IMR-90 (cell line): ENCODE measurements around the gene EXOC6B. TPM values are rescaled to one million over a fixed set of nuclear protein-coding genes. Genes with fewer than 3 reads are reported as not detected.

Experiments
- ATAC-seq: fragments of 200-7000 bp; cut with Tn5 transposase; 2 replicates; pipeline ENCODE4 v1.9.1; 2020; ENCODE audit warnings: low read depth, mild to moderate bottlenecking, moderate library complexity
- BruUV-seq: library from RNA; stranded (reverse); fragments of 400-500 nt; replicated peaks from 2 replicates; lab custom pipeline; 2021; lab: Mats Ljungman, UMichigan
- CTCF ChIA-PET: fragments of 300-600 bp; formaldehyde crosslinking; extraction: SDS; loops from one replicate; lab custom pipeline; 2021; ENCODE audit warnings: antibody characterized with exemption; lab: Yijun Ruan, JAX
- POLR2A ChIA-PET: fragments of 300-600 bp; sonication (Branson Sonifier 250); formaldehyde crosslinking; loops from one replicate; lab custom pipeline; 2022; ENCODE audit warnings: antibody characterized with exemption; ENCODE audit not compliant: unreplicated experiment; lab: Charles Lee
- DNase-seq: peaks from one replicate; pipeline ENCODE4 v3.0.0; 2013
- H2AFZ ChIP-seq: replicated peaks from 2 replicates; pipeline ENCODE3; 2013; ENCODE audit warnings: low read length, mild to moderate bottlenecking; ENCODE audit not compliant: poor library complexity
- H2AK5ac ChIP-seq: 2 replicates; pipeline ENCODE4 v1.6.1; 2013; ENCODE audit warnings: low read depth, low read length, inconsistent platforms
- H2AK9ac ChIP-seq: replicated peaks from 2 replicates; pipeline ENCODE3; 2013; ENCODE audit warnings: mild to moderate bottlenecking, low read depth, low read length, moderate library complexity; ENCODE audit not compliant: poor library complexity
- H2BK120ac ChIP-seq: 2 replicates; pipeline ENCODE4 v1.6.1; 2013; ENCODE audit warnings: low read depth, low read length, inconsistent platforms
- H2BK15ac ChIP-seq: 3 replicates; pipeline ENCODE4 v1.6.1; 2013; ENCODE audit warnings: low read depth, low read length, inconsistent platforms
- H2BK20ac ChIP-seq: 2 replicates; pipeline ENCODE4 v1.6.1; 2013; ENCODE audit warnings: low read depth, mild to moderate bottlenecking, inconsistent platforms, low read length, moderate library complexity
- H2BK5ac ChIP-seq: 2 replicates; pipeline ENCODE4 v1.6.1; 2013; ENCODE audit warnings: mild to moderate bottlenecking, low read depth, low read length, inconsistent platforms; ENCODE audit not compliant: poor library complexity, severe bottlenecking
- H3K14ac ChIP-seq: replicated peaks from 2 replicates; pipeline ENCODE4 v1.6.1; 2013; ENCODE audit warnings: low read depth, low read length, inconsistent platforms
- H3K18ac ChIP-seq: 2 replicates; pipeline ENCODE4 v1.6.1; 2013; ENCODE audit warnings: low read depth, low read length, control low read depth
- H3K23ac ChIP-seq: 2 replicates; pipeline ENCODE4 v1.6.1; 2013; ENCODE audit warnings: low read depth, low read length, inconsistent platforms
- H3K27ac ChIP-seq: 2 replicates; pipeline ENCODE4 v1.5.1; 2013; ENCODE audit warnings: mild to moderate bottlenecking, control low read depth, low read length; ENCODE audit not compliant: insufficient read depth
- H3K27me3 ChIP-seq: 2 replicates; pipeline ENCODE4 v1.6.1; 2013; ENCODE audit warnings: low read length; ENCODE audit not compliant: control insufficient read depth, insufficient read depth
- H3K36me3 ChIP-seq: 2 replicates; pipeline ENCODE4 v1.6.1; 2013; ENCODE audit warnings: low read length, mixed read lengths; ENCODE audit not compliant: control insufficient read depth, insufficient read depth
- H3K4ac ChIP-seq: 2 replicates; pipeline ENCODE4 v1.6.1; 2013; ENCODE audit warnings: low read depth, low read length, inconsistent platforms
- H3K4me1 ChIP-seq: 2 replicates; pipeline ENCODE4 v1.6.1; 2013; ENCODE audit warnings: low read length, mixed read lengths; ENCODE audit not compliant: control insufficient read depth, insufficient read depth
- H3K4me2 ChIP-seq: 2 replicates; pipeline ENCODE4 v1.6.1; 2013; ENCODE audit warnings: low read depth, mild to moderate bottlenecking, control low read depth, low read length, moderate library complexity
- H3K4me3 ChIP-seq: 2 replicates; pipeline ENCODE4 v1.5.1; 2013; ENCODE audit warnings: low read depth, mild to moderate bottlenecking, control low read depth, low read length, moderate library complexity; ENCODE audit not compliant: insufficient read depth
- H3K56ac ChIP-seq: 2 replicates; pipeline ENCODE4 v1.6.1; 2013; ENCODE audit warnings: low read length, inconsistent platforms; ENCODE audit not compliant: insufficient read depth; ENCODE audit errors: extremely low read depth
- H3K79me1 ChIP-seq, 2 experiments: 2 replicates each; pipeline ENCODE4 v1.6.1; 2013; ENCODE audit warnings: low read length in 2 of 2, inconsistent platforms in 1 of 2, low read depth in 1 of 2
- H3K9ac ChIP-seq: 2 replicates; pipeline ENCODE4 v1.6.1; 2013; ENCODE audit warnings: low read depth, low read length, control low read depth
- H3K9me1 ChIP-seq: 2 replicates; pipeline ENCODE4 v1.6.1; 2013; ENCODE audit warnings: low read length, inconsistent platforms; ENCODE audit not compliant: insufficient read depth
- H3K9me3 ChIP-seq: 2 replicates; pipeline ENCODE4 v1.6.1; 2013; ENCODE audit warnings: low read length; ENCODE audit not compliant: control insufficient read depth, insufficient read depth
- H4K20me1 ChIP-seq: 2 replicates; pipeline ENCODE4 v1.6.1; 2013; ENCODE audit warnings: low read length, inconsistent platforms; ENCODE audit not compliant: insufficient read depth
- H4K5ac ChIP-seq: 2 replicates; pipeline ENCODE4 v1.6.1; 2013; ENCODE audit warnings: mild to moderate bottlenecking, low read depth, low read length, control low read depth
- H4K8ac ChIP-seq, 2 experiments: 2 replicates each; pipeline ENCODE4 v1.6.1; 2013; ENCODE audit warnings: low read depth in 2 of 2, low read length in 2 of 2, control low read depth in 1 of 2, inconsistent platforms in 1 of 2
- H4K91ac ChIP-seq: 2 replicates; pipeline ENCODE4 v1.6.1; 2013; ENCODE audit warnings: low read depth, low read length, inconsistent platforms; ENCODE audit not compliant: insufficient read depth
- BHLHE40 ChIP-seq: fragments of 150-350 bp; IDR thresholded peaks from 2 replicates; pipeline ENCODE4 v1.6.1; 2016; ENCODE audit warnings: mild to moderate bottlenecking, low read depth, low read length
- MAFK ChIP-seq: IDR thresholded peaks from 2 replicates; pipeline ENCODE4 v1.6.1; 2012; ENCODE audit warnings: low read depth, low read length, improper control_type of control experiment
- RCOR1 ChIP-seq: IDR thresholded peaks from 2 replicates; pipeline ENCODE4 v1.6.1; 2012; ENCODE audit warnings: mild to moderate bottlenecking, low read length, improper control_type of control experiment; ENCODE audit not compliant: insufficient replicate concordance
- RFX5 ChIP-seq: IDR thresholded peaks from 2 replicates; pipeline ENCODE4 v1.8.0; 2012; ENCODE audit warnings: low read depth, mild to moderate bottlenecking, low read length, moderate library complexity
- WGBS, 2 experiments: methylation state at CpG; one replicate each; pipeline versions ENCODE4 v1.1.5 to v1.1.7; 2013; ENCODE audit warnings: missing lambda C conversion rate in 2 of 2; ENCODE audit not compliant: insufficient read length in 1 of 2; ENCODE audit errors: extremely low coverage in 2 of 2; 5-methylcytosine and 5-hydroxymethylcytosine counted together
- dilution Hi-C: fragments of 300-500 bp; cut with HindIII; formaldehyde crosslinking; loops from one replicate; pipeline ENCODE4 v1.14.3; 2018; ENCODE audit warnings: low sequenced_read_pairs; ENCODE audit not compliant: unreplicated experiment
- in situ Hi-C: fragments of 300-500 bp; cut with MboI; formaldehyde crosslinking; loops from 3 replicates; pipeline ENCODE4 v1.14.3; 2019; ENCODE audit warnings: low sequenced_read_pairs, inconsistent platforms, mixed read lengths
- intact Hi-C: fragments of 100-400 bp; cut with micrococcal nuclease; formaldehyde crosslinking; loops from 2 replicates; pipeline ENCODE4 v1.10.0; 2022
- polyA plus RNA-seq, 3 experiments: library from polyadenylated mRNA; depleted of rRNA; stranded (reverse); fragments of >200 nt; gene quantifications; 2 replicates each; pipeline ENCODE4 v1.2.3, GENCODE V29; 2012; ENCODE audit warnings: low replicate concordance in 1 of 3
- total RNA-seq: library from RNA; depleted of rRNA; stranded (reverse); fragments of >200 nt; gene quantifications from 2 replicates; pipeline ENCODE4 v1.2.3, GENCODE V29; 2012
- TF ChIP-seq, protein P1 (sequence below): conservative IDR thresholded peaks from 2 replicates; pipeline ENCODE4 v1.5.1; 2012; ENCODE audit warnings: mild to moderate bottlenecking, low read depth, low read length, improper control_type of control experiment
- TF ChIP-seq, protein P2 (sequence below): fragments of 150-350 bp; IDR thresholded peaks from 2 replicates; pipeline ENCODE4 v1.6.1; 2016; ENCODE audit warnings: low read depth, mild to moderate bottlenecking, low read length, moderate library complexity, borderline replicate concordance

The EXOC6B gene
- total and polyA plus RNA-seq, 2 of the 4 experiments (the other 2 are of a cell fraction) = 10.2 to 29.4 TPM

DNA sequence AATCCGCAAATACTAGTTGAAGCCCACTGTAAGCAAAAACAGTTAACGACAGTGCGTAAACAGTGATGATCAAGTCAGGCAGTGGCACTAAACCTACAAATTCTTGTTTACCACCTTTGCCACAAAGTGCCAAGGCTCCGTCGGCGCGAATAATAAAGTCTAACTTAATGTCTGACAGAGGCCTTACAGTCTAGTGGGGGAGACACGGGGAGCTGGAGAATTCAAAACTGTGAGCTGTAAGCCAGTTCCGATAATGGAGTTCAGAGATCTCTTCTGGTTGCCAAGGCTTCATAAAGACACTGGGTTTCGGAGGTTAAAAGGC is 284 bp upstream of the EXOC6B start:
- 76% methylated on average over 2 of the region's 10 CpGs; no CpG with 5 or more reads in 1 of the 2 experiments for WGBS, 2 experiments
- DNase-seq (no peak), ATAC-seq (no peak)
- H3K79me1 ChIP-seq = peaks cover 16 to 37% of the 10 kb centered on the region in 2 experiments
- H3K9me1 ChIP-seq = peaks cover 24% of the 10 kb centered on the region
- H2AFZ ChIP-seq = peak overlapping the region; percentile 96
- H3K9ac ChIP-seq = no peak overlapping the region
- TF ChIP-seq, protein P1, sequence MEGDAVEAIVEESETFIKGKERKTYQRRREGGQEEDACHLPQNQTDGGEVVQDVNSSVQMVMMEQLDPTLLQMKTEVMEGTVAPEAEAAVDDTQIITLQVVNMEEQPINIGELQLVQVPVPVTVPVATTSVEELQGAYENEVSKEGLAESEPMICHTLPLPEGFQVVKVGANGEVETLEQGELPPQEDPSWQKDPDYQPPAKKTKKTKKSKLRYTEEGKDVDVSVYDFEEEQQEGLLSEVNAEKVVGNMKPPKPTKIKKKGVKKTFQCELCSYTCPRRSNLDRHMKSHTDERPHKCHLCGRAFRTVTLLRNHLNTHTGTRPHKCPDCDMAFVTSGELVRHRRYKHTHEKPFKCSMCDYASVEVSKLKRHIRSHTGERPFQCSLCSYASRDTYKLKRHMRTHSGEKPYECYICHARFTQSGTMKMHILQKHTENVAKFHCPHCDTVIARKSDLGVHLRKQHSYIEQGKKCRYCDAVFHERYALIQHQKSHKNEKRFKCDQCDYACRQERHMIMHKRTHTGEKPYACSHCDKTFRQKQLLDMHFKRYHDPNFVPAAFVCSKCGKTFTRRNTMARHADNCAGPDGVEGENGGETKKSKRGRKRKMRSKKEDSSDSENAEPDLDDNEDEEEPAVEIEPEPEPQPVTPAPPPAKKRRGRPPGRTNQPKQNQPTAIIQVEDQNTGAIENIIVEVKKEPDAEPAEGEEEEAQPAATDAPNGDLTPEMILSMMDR = no peak
- TF ChIP-seq MAFK = no peak
- TF ChIP-seq RFX5 = no peak
- TF ChIP-seq RCOR1 = no peak
- no peak for TF ChIP-seq BHLHE40
- TF ChIP-seq, protein P2, sequence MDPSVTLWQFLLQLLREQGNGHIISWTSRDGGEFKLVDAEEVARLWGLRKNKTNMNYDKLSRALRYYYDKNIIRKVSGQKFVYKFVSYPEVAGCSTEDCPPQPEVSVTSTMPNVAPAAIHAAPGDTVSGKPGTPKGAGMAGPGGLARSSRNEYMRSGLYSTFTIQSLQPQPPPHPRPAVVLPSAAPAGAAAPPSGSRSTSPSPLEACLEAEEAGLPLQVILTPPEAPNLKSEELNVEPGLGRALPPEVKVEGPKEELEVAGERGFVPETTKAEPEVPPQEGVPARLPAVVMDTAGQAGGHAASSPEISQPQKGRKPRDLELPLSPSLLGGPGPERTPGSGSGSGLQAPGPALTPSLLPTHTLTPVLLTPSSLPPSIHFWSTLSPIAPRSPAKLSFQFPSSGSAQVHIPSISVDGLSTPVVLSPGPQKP = no peak
- ChIA-PET POLR2A (no interaction called here), CTCF (no interaction called here)
- no peaks in the 10 kb centered on the region for H3K9me3 ChIP-seq
- peaks cover 12% of the 10 kb centered on the region for H3K4me1 ChIP-seq
- peak overlapping the region; percentile 4 for H2BK5ac ChIP-seq
- no peaks in the 10 kb centered on the region; the same call in 1 of the 2 replicates for H3K36me3 ChIP-seq
- peak overlapping the region; percentile 97 for H2AK5ac ChIP-seq
- H3K27me3 ChIP-seq = no peaks in the 10 kb centered on the region
- H2BK20ac ChIP-seq = peak overlapping the region; percentile 93
- H4K8ac ChIP-seq = peak overlapping the region in 1 of 2 experiments; percentile 73; a peak in 1 of 4 replicates
- peak overlapping the region; percentile 76 for H2BK120ac ChIP-seq
- H2BK15ac ChIP-seq = peak overlapping the region; percentile 98
- dilution Hi-C loops = no loop called here
- H2AK9ac ChIP-seq = peak overlapping the region; percentile 2
- H3K14ac ChIP-seq = no peak overlapping the region
- no peak overlapping the region for H3K18ac ChIP-seq
- in situ Hi-C loops = no loop called here
- H3K56ac ChIP-seq = no peak overlapping the region
- H3K4me2 ChIP-seq = no peak overlapping the region
- H3K27ac ChIP-seq = no peak overlapping the region
- no peak overlapping the region for H4K5ac ChIP-seq
- peaks cover 12% of the 10 kb centered on the region for H4K20me1 ChIP-seq
- intact Hi-C loops = no loop called here
- no TSS peak for BruUV-seq
- H3K4me3 ChIP-seq = no peak overlapping the region
- peak overlapping the region; percentile 46; the same call in 1 of the 2 replicates for H4K91ac ChIP-seq
- no peak overlapping the region for H3K23ac ChIP-seq
- peak overlapping the region; percentile 61; the same call in 1 of the 2 replicates for H3K4ac ChIP-seq
